Stomach smooth muscle (tissue), 2 donors: Measurements from ENCODE around the gene EXOSC1.

Source experiments
- H3K27ac ChIP-seq: one replicate; pipeline ENCODE4 v1.7.0; 2013; ENCODE audit warnings: mild to moderate bottlenecking, low read length, inconsistent platforms
- H3K27me3 ChIP-seq, 2 donors: one replicate each; pipeline ENCODE4 v1.7.0; 2013; ENCODE audit warnings: low read length in 2 of 2; ENCODE audit not compliant: insufficient read depth in 2 of 2, control insufficient read depth in 1 of 2
- H3K36me3 ChIP-seq, 2 donors: one replicate each; pipeline ENCODE4 v1.7.0; 2013; ENCODE audit warnings: low read length in 2 of 2; ENCODE audit not compliant: control insufficient read depth in 2 of 2, insufficient read depth in 2 of 2
- H3K4me1 ChIP-seq: one replicate; pipeline ENCODE4 v1.7.0; 2013; ENCODE audit warnings: low read length; ENCODE audit not compliant: control insufficient read depth, insufficient read depth
- H3K4me3 ChIP-seq, 2 donors: one replicate each; pipeline ENCODE4 v1.7.0; 2013; ENCODE audit warnings: low read length in 2 of 2
- H3K9ac ChIP-seq, 2 donors: one replicate each; pipeline ENCODE4 v1.7.0; 2013; ENCODE audit warnings: low read length in 2 of 2, mild to moderate bottlenecking in 1 of 2
- H3K9me3 ChIP-seq, 2 donors: one replicate each; pipeline ENCODE4 v1.7.0; 2013; ENCODE audit warnings: low read length in 2 of 2; ENCODE audit not compliant: control insufficient read depth in 2 of 2
- donor health status: healthy.
- donor health status: Pancreatic carcinoma.

Gene EXOSC1

GRCh38 chr10:97459111-97459510 lies 13.3 kb upstream of the EXOSC1 start:
- H3K9ac ChIP-seq = no peak overlapping the region
- H3K27ac ChIP-seq = no peak overlapping the region
- H3K27me3 ChIP-seq = no peaks in the 10 kb centered on the region
- peaks cover 58 to 70% of the 10 kb centered on the region in 2 donors for H3K36me3 ChIP-seq
- no peak overlapping the region for H3K4me3 ChIP-seq
- no peaks in the 10 kb centered on the region for H3K9me3 ChIP-seq
- H3K4me1 ChIP-seq = peaks cover 10% of the 10 kb centered on the region

DNA sequence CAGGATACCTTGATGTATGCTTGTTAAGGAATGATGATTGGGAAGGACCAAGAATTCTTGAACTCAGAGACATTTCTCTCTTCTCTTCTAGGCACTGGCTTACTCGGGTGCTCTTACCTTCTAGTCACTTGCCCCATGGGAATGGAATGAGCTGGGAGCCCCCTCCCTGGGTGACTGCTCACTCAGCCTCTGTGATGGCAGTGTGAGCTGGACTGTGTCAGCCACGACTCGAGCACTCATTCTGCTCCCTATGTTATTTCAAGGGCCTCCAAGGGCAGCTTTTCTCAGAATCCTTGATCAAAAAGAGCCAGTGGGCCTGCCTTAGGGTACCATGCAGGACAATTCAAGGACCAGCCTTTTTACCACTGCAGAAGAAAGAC lies 10.9 kb upstream of the EXOSC1 start:
- H3K27ac ChIP-seq = peak overlapping the region; percentile 11
- H3K4me1 ChIP-seq = peaks cover 19% of the 10 kb centered on the region
- H3K9ac ChIP-seq = no peak overlapping the region
- peaks cover 57 to 64% of the 10 kb centered on the region in 2 donors for H3K36me3 ChIP-seq
- H3K9me3 ChIP-seq = no peaks in the 10 kb centered on the region
- H3K27me3 ChIP-seq = no peaks in the 10 kb centered on the region
- H3K4me3 ChIP-seq = no peak overlapping the region

DNA sequence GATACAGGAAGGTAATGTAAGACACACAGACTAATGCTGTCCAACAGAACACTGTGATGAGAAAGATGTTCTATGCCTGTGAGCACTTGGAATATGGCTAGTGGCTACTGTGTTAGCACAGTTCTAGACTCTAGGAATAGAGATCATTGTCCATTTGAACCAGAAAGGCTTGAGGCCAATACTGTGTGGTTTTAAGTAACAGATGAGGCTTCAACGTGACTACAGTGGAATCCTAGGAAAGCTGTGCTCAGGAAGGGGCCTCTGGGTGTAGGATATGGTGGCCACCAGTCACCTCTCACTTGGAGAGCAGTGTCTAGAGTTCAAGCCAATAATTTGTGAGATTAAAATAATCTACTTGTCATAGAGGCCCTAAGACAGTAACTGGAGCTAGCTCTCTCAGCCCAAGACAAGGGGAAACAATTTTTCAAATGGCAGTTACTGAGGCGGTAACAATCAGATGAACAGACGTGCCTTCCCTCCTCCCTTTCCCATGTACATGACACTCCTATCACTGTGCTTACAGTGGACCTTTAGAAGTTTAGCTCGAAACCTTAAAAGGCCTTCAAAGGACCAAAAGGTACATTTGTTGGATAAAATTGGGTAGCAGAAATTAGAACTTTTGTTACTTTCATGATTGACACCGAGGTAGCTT lies 10.4 kb upstream of the EXOSC1 start:
- Histone ChIP-seq H3K4me1 (peaks cover 17% of the 10 kb centered on the region), H3K27ac (no peak overlapping the region), H3K4me3 (no peak overlapping the region), H3K9ac (no peak overlapping the region), H3K36me3 (peaks cover 52 to 60% of the 10 kb centered on the region in 2 donors), H3K9me3 (no peaks in the 10 kb centered on the region), H3K27me3 (no peaks in the 10 kb centered on the region)

DNA sequence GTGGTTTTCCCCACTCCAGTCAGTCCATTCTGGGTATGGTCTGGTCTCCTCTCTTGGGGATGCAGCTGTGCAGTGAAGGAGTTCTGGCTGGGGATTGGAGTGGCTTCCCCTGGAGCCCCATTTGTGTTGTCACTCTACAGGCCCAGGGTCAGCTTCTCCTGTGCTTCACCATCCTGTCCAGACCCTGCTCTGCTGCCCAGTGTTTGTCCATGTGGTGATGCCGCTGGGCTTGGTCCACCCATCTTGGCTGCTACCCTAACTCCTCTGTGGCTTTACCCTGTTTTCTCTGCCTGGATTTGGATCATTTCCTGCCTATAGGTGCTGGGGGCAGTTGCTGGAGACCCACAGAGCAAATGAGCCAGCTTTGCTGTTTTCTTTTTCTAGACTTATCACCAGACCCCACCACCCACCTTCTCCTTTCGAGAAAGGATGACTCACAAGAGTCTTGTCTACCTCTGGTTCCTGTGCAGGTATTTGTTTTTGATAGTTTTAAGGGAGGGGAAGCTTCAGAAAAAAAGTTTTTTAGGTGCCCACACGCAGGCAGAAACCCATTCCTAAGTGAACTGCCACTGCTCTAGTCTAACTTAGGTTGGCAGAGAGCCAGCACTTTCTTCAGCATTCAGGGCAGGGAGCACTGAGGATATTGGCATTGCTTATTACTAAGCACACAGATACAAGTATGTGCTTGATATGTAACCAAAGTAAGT lies 8.7 kb upstream of the EXOSC1 start:
- Histone ChIP-seq H3K9ac (no peak overlapping the region), H3K27me3 (no peaks in the 10 kb centered on the region), H3K27ac (peak overlapping the region; percentile 31), H3K4me1 (peaks cover 15% of the 10 kb centered on the region), H3K9me3 (no peaks in the 10 kb centered on the region), H3K4me3 (no peak overlapping the region), H3K36me3 (peaks cover 43 to 49% of the 10 kb centered on the region in 2 donors)

DNA sequence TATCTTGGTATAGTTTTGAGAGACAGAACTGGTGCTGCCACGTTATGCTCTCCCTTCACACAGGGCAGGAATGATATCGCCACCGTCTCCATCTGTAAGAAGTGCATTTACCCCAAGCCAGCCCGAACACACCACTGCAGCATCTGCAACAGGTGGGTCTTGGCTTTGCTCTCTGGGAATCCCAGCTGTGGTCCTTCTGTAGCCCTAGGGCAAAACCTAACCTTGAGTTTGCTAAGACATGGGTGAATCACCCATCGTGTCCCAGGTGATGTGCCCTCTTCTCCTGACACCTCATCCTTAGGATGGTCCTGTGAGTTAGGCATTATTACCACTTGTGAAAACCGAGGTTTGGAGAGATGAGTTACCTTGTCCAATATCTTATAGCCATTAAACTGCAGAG lies 6.5 kb upstream of the EXOSC1 start:
- Histone ChIP-seq H3K9me3 (no peaks in the 10 kb centered on the region), H3K9ac (no peak overlapping the region), H3K27ac (no peak overlapping the region), H3K4me1 (peaks cover 20% of the 10 kb centered on the region), H3K27me3 (no peaks in the 10 kb centered on the region), H3K36me3 (peaks cover 28 to 35% of the 10 kb centered on the region in 2 donors), H3K4me3 (no peak overlapping the region)

DNA sequence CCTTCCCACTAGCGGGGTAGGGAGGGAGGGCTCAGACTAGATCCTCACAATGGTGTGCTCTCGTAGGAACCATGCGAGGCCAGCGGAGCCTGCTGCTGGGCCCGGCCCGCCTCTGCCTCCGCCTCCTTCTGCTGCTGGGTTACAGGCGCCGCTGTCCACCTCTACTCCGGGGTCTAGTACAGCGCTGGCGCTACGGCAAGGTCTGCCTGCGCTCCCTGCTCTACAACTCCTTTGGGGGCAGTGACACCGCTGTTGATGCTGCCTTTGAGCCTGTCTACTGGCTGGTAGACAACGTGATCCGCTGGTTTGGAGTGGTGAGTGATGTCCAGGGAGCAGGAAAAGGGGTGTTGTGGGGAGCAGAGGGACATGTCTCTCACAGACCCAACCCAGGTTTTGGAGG lies 5.8 kb upstream of the EXOSC1 start:
- H3K36me3 ChIP-seq = peaks cover 22 to 28% of the 10 kb centered on the region in 2 donors
- no peaks in the 10 kb centered on the region for H3K9me3 ChIP-seq
- H3K4me1 ChIP-seq = peaks cover 27% of the 10 kb centered on the region
- no peak overlapping the region for H3K27ac ChIP-seq
- H3K4me3 ChIP-seq = no peak overlapping the region
- H3K9ac ChIP-seq = no peak overlapping the region
- no peaks in the 10 kb centered on the region for H3K27me3 ChIP-seq

- no peaks in the 10 kb centered on the region for H3K27me3 ChIP-seq
- H3K27ac ChIP-seq = no peak overlapping the region
- H3K4me1 ChIP-seq = peaks cover 32% of the 10 kb centered on the region
- H3K36me3 ChIP-seq = peaks cover 19 to 21% of the 10 kb centered on the region in 2 donors
- no peaks in the 10 kb centered on the region for H3K9me3 ChIP-seq
- no peak overlapping the region for H3K4me3 ChIP-seq
- H3K9ac ChIP-seq = no peak overlapping the region
Observed at GRCh38 chr10:97450828-97451227, 5.0 kb upstream of the EXOSC1 start.

DNA sequence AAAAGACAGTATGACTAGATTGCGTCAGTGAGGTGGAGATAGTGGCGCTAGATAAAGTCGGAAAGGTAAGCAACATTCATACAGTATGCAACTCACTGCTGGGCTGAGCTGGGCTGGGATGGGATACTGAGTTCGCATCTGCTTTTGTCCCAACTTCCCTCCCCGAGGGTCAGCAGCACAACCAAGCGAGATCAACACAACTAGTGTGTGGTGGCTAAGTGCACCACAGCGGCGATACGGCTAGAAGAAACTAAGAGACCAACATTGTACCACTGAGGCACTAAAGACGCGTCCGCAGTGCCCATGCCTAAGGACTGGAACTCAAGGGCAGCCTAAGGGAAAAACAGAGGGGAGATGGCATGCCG lies 467 bp downstream of the EXOSC1 start:
- Histone ChIP-seq H3K9me3 (no peaks in the 10 kb centered on the region), H3K27ac (no peak overlapping the region), H3K36me3 (peaks cover 7 to 13% of the 10 kb centered on the region in 2 donors), H3K9ac (peak overlapping the region; percentile 56 to 79), H3K4me1 (peaks cover 23% of the 10 kb centered on the region), H3K4me3 (peak overlapping the region; percentile 88 to 97), H3K27me3 (no peaks in the 10 kb centered on the region)

GRCh38 chr10:97444212-97444611 lies 1.6 kb downstream of the EXOSC1 start:
- Histone ChIP-seq H3K9ac (no peak overlapping the region), H3K27me3 (no peaks in the 10 kb centered on the region), H3K4me1 (peaks cover 23% of the 10 kb centered on the region), H3K27ac (no peak overlapping the region), H3K36me3 (peaks cover 7 to 17% of the 10 kb centered on the region in 2 donors), H3K4me3 (no peak overlapping the region), H3K9me3 (no peaks in the 10 kb centered on the region)

- H3K9me3 ChIP-seq = no peaks in the 10 kb centered on the region
- peaks cover 7 to 23% of the 10 kb centered on the region in 2 donors for H3K36me3 ChIP-seq
- H3K9ac ChIP-seq = no peak overlapping the region
- H3K27ac ChIP-seq = no peak overlapping the region
- H3K4me1 ChIP-seq = peaks cover 18% of the 10 kb centered on the region
- H3K27me3 ChIP-seq = no peaks in the 10 kb centered on the region
- no peak overlapping the region for H3K4me3 ChIP-seq
Observed at GRCh38 chr10:97442277-97442676, 3.5 kb downstream of the EXOSC1 start.

DNA sequence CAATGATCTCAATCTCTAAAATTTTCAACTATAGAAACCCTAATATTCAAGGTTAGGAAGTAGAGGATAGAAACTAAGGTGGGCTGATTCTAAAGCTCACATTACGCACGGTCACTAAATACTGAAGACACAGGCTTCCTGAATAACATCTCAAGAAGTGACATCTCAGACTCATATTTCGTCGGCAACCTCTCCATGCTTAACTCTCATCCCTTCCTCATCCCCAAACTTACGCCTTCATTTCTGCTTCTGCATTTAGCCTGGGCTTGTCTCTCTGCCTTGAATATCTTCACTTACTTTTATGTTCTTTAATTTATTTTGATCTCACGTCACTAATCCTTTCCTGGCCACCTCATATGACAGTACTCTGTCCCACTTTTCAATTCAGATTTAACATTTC lies 10.6 kb downstream of the EXOSC1 start:
- H3K36me3 ChIP-seq = peaks cover 39 to 52% of the 10 kb centered on the region in 2 donors
- H3K9ac ChIP-seq = no peak overlapping the region
- no peak overlapping the region for H3K4me3 ChIP-seq

More for the DNA sequence above, 10.6 kb downstream of the EXOSC1 start:
- no peaks in the 10 kb centered on the region for H3K27me3 ChIP-seq
- no peaks in the 10 kb centered on the region for H3K4me1 ChIP-seq
- H3K9me3 ChIP-seq = no peaks in the 10 kb centered on the region
- H3K27ac ChIP-seq = no peak overlapping the region
